HG03045 (cell line): Measurements from ENCODE around the gene TFDP2.
"Not testable (repeated sequence)": the region's sequence is repeated elsewhere in the genome, so short reads cannot be mapped to it uniquely, and the experiment has no call there.

Experiments
- ATAC-seq: cut with Tn5 transposase; IDR thresholded peaks from one replicate; pipeline ENCODE4 v1.9.1; 2021; ENCODE audit warnings: mild to moderate bottlenecking, moderate library complexity; ENCODE audit not compliant: unreplicated experiment

The TFDP2 gene

GRCh38 chr3:142075656-142076055 is 73.7 kb downstream of the TFDP2 start:
- not testable (repeated sequence) for ATAC-seq

GRCh38 chr3:142072816-142073215 is 76.5 kb downstream of the TFDP2 start:
- no peak for ATAC-seq

GRCh38 chr3:142065932-142066331 is 83.4 kb downstream of the TFDP2 start:
- no peak for ATAC-seq

- no peak for ATAC-seq
Observed at GRCh38 chr3:142065344-142065743, 84.0 kb downstream of the TFDP2 start.

GRCh38 chr3:142064454-142064853 is 84.9 kb downstream of the TFDP2 start:
- no peak for ATAC-seq

GRCh38 chr3:142057331-142057725 is 92.0 kb downstream of the TFDP2 start:
- ATAC-seq = no peak

- no peak for ATAC-seq
Observed at GRCh38 chr3:142056656-142057330, 92.6 kb downstream of the TFDP2 start.

- no peak for ATAC-seq
Observed at GRCh38 chr3:142053835-142054234, 95.5 kb downstream of the TFDP2 start.

GRCh38 chr3:142053244-142053643 is 96.1 kb downstream of the TFDP2 start:
- no peak for ATAC-seq

GRCh38 chr3:142051351-142051750 is 98.0 kb downstream of the TFDP2 start:
- ATAC-seq = no peak

GRCh38 chr3:142047021-142047369 is 102.3 kb downstream of the TFDP2 start:
- ATAC-seq = no peak

- ATAC-seq = no peak
Observed at GRCh38 chr3:142046320-142047020, 102.9 kb downstream of the TFDP2 start.

- ATAC-seq = no peak
Observed at GRCh38 chr3:142040941-142041491, 108.3 kb downstream of the TFDP2 start.

GRCh38 chr3:142035308-142035922 is 113.9 kb downstream of the TFDP2 start:
- ATAC-seq = no peak

- no peak for ATAC-seq
Observed at GRCh38 chr3:142033292-142033691, 116.1 kb downstream of the TFDP2 start.

GRCh38 chr3:142031575-142031974 is 117.8 kb downstream of the TFDP2 start:
- ATAC-seq = no peak

- no peak for ATAC-seq
Observed at GRCh38 chr3:142029791-142030190, 119.6 kb downstream of the TFDP2 start.

- ATAC-seq = peak; percentile 46
Observed at GRCh38 chr3:142029052-142029642, 120.2 kb downstream of the TFDP2 start.

GRCh38 chr3:142028243-142028777 is 121.0 kb downstream of the TFDP2 start:
- ATAC-seq = peak; percentile 45

GRCh38 chr3:142027735-142028134 is 121.6 kb downstream of the TFDP2 start:
- ATAC-seq = no peak

GRCh38 chr3:142027300-142027699 is 122.0 kb downstream of the TFDP2 start:
- ATAC-seq = no peak
